GM20000 (cell line): ENCODE results near the gene MTURN.

Experiments
- DNase-seq: peaks from one replicate; pipeline ENCODE4 v3.0.0; 2012; ENCODE audit warnings: low spot score
- CTCF ChIP-seq: IDR thresholded peaks from 2 replicates; pipeline ENCODE4 v1.5.1; 2012; ENCODE audit warnings: mild to moderate bottlenecking, control low read depth; ENCODE audit errors: extremely low read depth, missing control alignments

MTURN gene

DNA sequence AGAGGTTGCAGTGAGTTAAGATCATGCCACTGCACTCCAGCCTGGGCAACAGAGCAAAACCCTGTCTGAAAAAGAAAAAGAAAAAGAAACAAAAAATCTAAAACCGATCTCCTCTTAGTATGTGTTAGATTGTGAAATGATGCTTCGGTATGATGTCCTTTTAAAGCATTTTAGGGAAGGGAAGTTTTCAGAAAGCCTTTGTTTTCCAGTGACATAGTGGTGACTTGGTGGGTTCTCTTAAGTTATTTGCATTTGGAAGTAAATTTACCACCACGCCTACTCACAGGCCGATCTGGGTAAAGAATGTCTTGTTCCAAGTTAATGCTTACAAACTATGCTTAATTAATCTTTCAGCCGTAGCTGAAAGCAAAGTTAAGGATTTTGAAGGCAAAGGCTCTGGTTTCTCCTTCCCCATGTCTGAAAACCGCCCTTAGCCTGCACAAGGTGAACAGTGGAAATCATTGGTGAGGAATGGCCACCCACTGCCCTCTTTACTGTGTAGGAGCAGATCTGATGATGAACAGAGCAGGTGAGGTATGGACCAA, 10.7 kb downstream of the MTURN start:
- DNase-seq: no peak
- TF ChIP-seq CTCF: no peak

DNA sequence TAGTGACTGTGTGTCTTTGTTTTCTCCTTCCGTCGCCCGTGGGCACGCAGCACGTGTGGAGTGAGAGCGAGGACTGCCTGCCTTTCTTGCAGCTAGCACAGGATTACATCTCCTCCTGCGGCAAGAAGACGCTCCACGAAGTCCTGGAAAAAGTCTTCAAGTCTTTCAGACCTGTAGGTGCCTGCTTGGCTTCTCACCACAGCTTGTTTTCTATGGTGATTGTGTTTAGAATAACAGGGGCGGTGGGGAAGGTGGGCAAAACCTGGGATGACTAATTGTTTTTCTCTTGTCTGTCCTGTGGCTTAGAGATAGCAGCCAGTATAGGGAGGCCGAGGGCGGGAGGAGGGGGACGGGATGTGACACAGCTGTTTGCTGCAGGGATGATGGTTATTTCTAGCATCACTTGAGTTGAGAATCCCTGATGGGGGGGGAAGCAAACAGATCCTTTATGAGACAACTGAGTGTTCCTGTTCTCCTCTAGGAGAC, 11.4 kb downstream of the MTURN start:
- TF ChIP-seq CTCF: no peak
- DNase-seq: no peak

GRCh38 chr7:30147223-30147622, 12.4 kb downstream of the MTURN start:
- TF ChIP-seq CTCF: no peak
- DNase-seq: no peak

DNA sequence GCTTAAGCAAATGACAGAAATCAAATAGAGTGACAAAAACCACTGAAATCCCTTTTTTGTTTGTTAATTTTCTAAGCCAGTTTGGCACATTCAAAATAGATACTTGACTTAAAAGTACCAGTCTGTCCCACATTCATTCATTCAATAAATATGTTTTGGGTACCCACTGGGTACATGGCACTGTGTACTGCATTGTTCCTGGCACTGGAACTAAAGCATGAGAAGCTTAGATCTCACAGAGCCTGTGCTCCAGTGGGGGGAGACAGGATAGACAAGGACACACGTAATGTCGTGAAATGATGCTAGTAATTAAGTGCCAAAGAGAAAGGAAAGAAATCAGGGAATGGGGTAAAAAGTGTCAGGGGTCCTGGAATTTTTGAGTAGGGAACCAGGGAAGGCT, 13.0 kb downstream of the MTURN start:
- DNase-seq: no peak
- no peak for TF ChIP-seq CTCF

- no peak for DNase-seq
- TF ChIP-seq CTCF: no peak
Observed at GRCh38 chr7:30148426-30148825, 13.6 kb downstream of the MTURN start.

DNA sequence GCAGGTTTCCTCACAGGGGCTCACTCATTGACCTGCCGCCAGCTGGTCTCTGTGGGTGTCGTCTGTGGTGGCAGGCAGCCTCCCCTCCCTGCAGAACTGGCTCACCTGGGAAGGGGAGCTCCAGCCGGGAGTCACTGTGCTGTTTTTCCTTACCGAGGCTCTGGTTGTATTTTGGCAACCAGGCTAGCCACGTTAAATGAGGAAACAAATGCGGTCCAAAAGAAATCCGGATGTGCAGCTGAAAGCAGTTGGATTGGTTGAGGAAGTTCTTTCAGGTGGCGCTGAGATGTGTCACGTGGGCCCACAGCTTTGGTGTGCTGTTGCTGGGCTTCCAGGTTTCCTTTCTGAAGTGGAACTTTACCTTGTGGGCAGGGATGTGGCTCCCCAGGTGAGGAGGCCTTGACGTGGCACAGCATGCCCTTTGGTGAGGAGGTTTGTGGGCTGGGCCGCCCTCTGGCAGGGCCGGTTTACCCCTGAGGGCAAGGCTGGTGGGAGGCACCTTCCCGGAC, 14.2 kb downstream of the MTURN start:
- TF ChIP-seq CTCF: no peak
- no peak for DNase-seq

GRCh38 chr7:30149640-30150272, 15.0 kb downstream of the MTURN start:
- no peak for TF ChIP-seq CTCF
- DNase-seq: no peak
